Activated CD8-positive, alpha-beta T cell treated with anti-CD3 and anti-CD28 coated beads for 36 hours (primary cell): ENCODE results near the gene LPP. TPM values are rescaled to one million over a fixed set of nuclear protein-coding genes. Genes with fewer than 3 reads are reported as not detected.

Experiments
- ATAC-seq: fragments of 200-7000 bp; cut with Tn5 transposase; one replicate; pipeline ENCODE4 v1.10.0; 2021; ENCODE audit warnings: mild to moderate bottlenecking, moderate library complexity
- CTCF ChIA-PET: fragments of 350-600 bp; sonication (Branson Sonifier 250); formaldehyde crosslinking; loops from one replicate; lab custom pipeline; 2021; ENCODE audit warnings: antibody characterized with exemption; lab: Charles Lee
- POLR2A ChIA-PET: fragments of 350-600 bp; sonication (Branson Sonifier 250); formaldehyde crosslinking; loops from one replicate; lab custom pipeline; 2021; ENCODE audit warnings: antibody characterized with exemption; lab: Charles Lee
- DNase-seq: peaks from one replicate; pipeline ENCODE4 v3.0.0-alpha.2; 2020
- H3K27ac Mint-ChIP-seq: one replicate; pipeline ENCODE4 v1.8.0; 2021; ENCODE audit warnings: mild to moderate bottlenecking, mixed read lengths
- H3K27me3 Mint-ChIP-seq: one replicate; pipeline ENCODE4 v1.8.0; 2021; ENCODE audit warnings: mixed read lengths
- H3K36me3 Mint-ChIP-seq: one replicate; pipeline ENCODE4 v1.8.0; 2021; ENCODE audit warnings: low read depth, mixed read lengths
- H3K4me1 Mint-ChIP-seq: one replicate; pipeline ENCODE4 v1.8.0; 2021; ENCODE audit warnings: low read depth, mixed read lengths
- H3K4me3 Mint-ChIP-seq: one replicate; pipeline ENCODE4 v1.8.0; 2021; ENCODE audit warnings: mild to moderate bottlenecking, moderate library complexity, mixed read lengths
- H3K9me3 Mint-ChIP-seq: one replicate; pipeline ENCODE4 v1.8.0; 2021; ENCODE audit warnings: mixed read lengths
- CTCF ChIP-seq: fragments of 200-600 bp; IDR thresholded peaks from one replicate; pipeline ENCODE4 v1.8.0; 2022; ENCODE audit warnings: antibody characterized with exemption, mild to moderate bottlenecking
- intact Hi-C: fragments of 100-400 bp; cut with micrococcal nuclease; formaldehyde crosslinking; loops from one replicate; pipeline ENCODE4 v1.10.0; 2022
- total RNA-seq, 2 experiments: library from RNA; stranded (reverse); gene quantifications; one replicate each; pipeline ENCODE4 v1.2.3, GENCODE V29; 2021

Gene LPP
- total RNA-seq, 2 experiments from 2014 or later = 16.4 to 22.6 TPM

GRCh38 chr3:188348435-188349244 lies 194.7 kb downstream of the LPP start:
- ChIA-PET POLR2A (no interaction called here), CTCF (no interaction called here)
- Mint-ChIP-seq H3K36me3 (peaks cover 2% of the 10 kb centered on the region), H3K9me3 (no peaks in the 10 kb centered on the region), H3K4me1 (peaks cover 13% of the 10 kb centered on the region), H3K27me3 (no peaks in the 10 kb centered on the region), H3K27ac (no peak overlapping the region), H3K4me3 (no peak overlapping the region)
- intact Hi-C loops = no loop called here
- ATAC-seq (no peak), DNase-seq (no peak)
- TF ChIP-seq CTCF = no peak

- no peaks in the 10 kb centered on the region for H3K36me3 Mint-ChIP-seq
- no peak overlapping the region for H3K27ac Mint-ChIP-seq
- ChIA-PET POLR2A (interaction anchor here (0.7 kb wide), 1 partner anchor 10 kb away, joined by 3 read pairs; no protein-coding TSS in a partner anchor), CTCF (interaction anchor here (1.6 to 2.7 kb wide), 2 partner anchors 9 to 10 kb away, joined by 5 to 6 read pairs; no protein-coding TSS in a partner anchor)
- no peak for TF ChIP-seq CTCF
- DNase-seq = no peak
- ATAC-seq = no peak
- no peaks in the 10 kb centered on the region for H3K27me3 Mint-ChIP-seq
- H3K4me1 Mint-ChIP-seq = peaks cover 13% of the 10 kb centered on the region
- no peak overlapping the region for H3K4me3 Mint-ChIP-seq
- no peaks in the 10 kb centered on the region for H3K9me3 Mint-ChIP-seq
- intact Hi-C loops = no loop called here
These were observed 195.5 kb downstream of the LPP start for GRCh38 chr3:188349351-188349901.

DNA sequence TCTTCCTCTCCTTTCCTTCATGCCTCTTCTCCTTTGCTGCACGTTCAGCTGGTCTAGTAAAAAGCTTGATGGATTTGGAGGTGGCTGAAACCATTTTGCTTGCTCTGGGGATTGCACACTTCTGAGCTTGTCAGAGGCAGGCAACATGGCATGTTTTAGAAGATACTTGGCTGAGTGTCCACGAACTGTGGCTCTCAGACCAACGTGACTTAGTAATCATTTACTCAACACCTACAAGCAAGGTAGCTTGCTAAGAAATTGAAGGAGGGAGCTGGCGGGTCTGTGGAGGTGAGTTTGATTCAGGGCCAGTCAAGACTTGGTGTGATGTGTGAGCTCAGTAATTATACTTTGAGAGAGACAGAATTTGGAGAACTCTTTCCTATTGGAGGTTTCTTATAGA lies 196.0 kb downstream of the LPP start:
- Mint-ChIP-seq H3K4me3 (no peak overlapping the region), H3K27ac (no peak overlapping the region), H3K4me1 (peaks cover 16% of the 10 kb centered on the region), H3K27me3 (no peaks in the 10 kb centered on the region), H3K36me3 (no peaks in the 10 kb centered on the region), H3K9me3 (no peaks in the 10 kb centered on the region)
- ATAC-seq (no peak), DNase-seq (no peak)
- no peak for TF ChIP-seq CTCF
- ChIA-PET POLR2A (interaction anchor here (0.6 to 0.7 kb wide), 2 partner anchors 10 to 350 kb away, joined by 3 read pairs; no protein-coding TSS in a partner anchor), CTCF (interaction anchor here (1.6 to 2.7 kb wide), 2 partner anchors 10 kb away, joined by 5 to 6 read pairs; no protein-coding TSS in a partner anchor)
- intact Hi-C loops = no loop called here

DNA sequence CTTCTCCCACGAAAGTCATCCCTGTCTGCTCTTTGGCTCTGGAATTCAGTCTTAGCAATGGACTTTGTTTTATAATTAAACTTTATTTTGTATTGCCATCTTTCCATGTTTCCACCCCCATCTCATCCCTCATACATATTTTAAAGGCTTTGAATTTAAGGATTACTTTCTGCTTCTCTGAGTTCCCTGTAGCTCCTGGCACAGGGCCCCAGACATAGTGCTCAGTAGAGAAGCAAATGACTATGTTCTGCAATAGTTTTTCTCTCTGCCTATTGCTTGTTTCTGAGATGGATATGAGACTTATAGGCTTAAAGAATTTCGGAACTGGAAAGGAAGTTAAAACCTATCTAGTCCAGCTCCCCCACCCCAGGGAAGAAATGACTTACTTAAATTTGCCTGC lies 197.0 kb downstream of the LPP start:
- Mint-ChIP-seq H3K27me3 (no peaks in the 10 kb centered on the region), H3K4me3 (no peak overlapping the region), H3K9me3 (no peaks in the 10 kb centered on the region), H3K27ac (no peak overlapping the region), H3K4me1 (peaks cover 12% of the 10 kb centered on the region), H3K36me3 (peaks cover 4% of the 10 kb centered on the region)
- DNase-seq (no peak), ATAC-seq (no peak)
- TF ChIP-seq CTCF = no peak
- CTCF ChIA-PET = interaction anchor here (1.6 to 2.7 kb wide), 2 partner anchors 9 to 11 kb away, joined by 5 to 6 read pairs; no protein-coding TSS in a partner anchor
- POLR2A ChIA-PET = interaction anchor here (1.9 kb wide), 1 partner anchor 9 kb away, joined by 6 read pairs; no protein-coding TSS in a partner anchor
- intact Hi-C loops = no loop called here

- no peaks in the 10 kb centered on the region for H3K27me3 Mint-ChIP-seq
- peaks cover 4% of the 10 kb centered on the region for H3K36me3 Mint-ChIP-seq
- DNase-seq (no peak), ATAC-seq (no peak)
- no peaks in the 10 kb centered on the region for H3K9me3 Mint-ChIP-seq
- no peak overlapping the region for H3K27ac Mint-ChIP-seq
- ChIA-PET CTCF (interaction anchor here (0.6 to 2.7 kb wide), 6 partner anchors 9 to 787 kb away, joined by 3 to 6 read pairs (median 3); no protein-coding TSS in a partner anchor), POLR2A (interaction anchor here (1.9 kb wide), 1 partner anchor 9 kb away, joined by 6 read pairs; no protein-coding TSS in a partner anchor)
- H3K4me3 Mint-ChIP-seq = no peak overlapping the region
- intact Hi-C loops = no loop called here
- no peak for TF ChIP-seq CTCF
- peaks cover 12% of the 10 kb centered on the region for H3K4me1 Mint-ChIP-seq
These were observed 197.7 kb downstream of the LPP start for GRCh38 chr3:188351648-188352047.
